Measurements from ENCODE around the gene PHEX.

DNA sequence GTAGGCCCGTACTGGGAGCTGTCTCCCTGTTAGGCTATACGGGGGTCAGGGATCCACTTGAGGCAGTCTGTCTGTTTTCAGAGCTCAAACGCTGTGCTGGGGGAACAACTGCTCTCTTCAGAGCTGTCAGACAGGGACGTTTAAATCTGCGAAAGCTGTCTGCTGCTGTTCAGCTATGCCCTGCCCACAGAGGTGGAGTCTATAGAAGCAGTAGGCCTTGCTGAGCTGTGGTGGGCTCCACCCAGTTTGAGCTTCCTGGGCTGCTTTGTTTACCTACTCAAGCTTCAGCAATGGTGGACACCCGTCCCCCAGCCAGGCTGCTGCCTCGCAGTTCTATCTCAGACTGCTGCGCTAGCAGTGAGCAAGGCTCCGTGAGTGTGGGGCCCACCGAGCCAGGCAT is 27.3 kb upstream of the PHEX start:
- TF ChIP-seq, protein P1, sequence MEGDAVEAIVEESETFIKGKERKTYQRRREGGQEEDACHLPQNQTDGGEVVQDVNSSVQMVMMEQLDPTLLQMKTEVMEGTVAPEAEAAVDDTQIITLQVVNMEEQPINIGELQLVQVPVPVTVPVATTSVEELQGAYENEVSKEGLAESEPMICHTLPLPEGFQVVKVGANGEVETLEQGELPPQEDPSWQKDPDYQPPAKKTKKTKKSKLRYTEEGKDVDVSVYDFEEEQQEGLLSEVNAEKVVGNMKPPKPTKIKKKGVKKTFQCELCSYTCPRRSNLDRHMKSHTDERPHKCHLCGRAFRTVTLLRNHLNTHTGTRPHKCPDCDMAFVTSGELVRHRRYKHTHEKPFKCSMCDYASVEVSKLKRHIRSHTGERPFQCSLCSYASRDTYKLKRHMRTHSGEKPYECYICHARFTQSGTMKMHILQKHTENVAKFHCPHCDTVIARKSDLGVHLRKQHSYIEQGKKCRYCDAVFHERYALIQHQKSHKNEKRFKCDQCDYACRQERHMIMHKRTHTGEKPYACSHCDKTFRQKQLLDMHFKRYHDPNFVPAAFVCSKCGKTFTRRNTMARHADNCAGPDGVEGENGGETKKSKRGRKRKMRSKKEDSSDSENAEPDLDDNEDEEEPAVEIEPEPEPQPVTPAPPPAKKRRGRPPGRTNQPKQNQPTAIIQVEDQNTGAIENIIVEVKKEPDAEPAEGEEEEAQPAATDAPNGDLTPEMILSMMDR (IDR thresholded peaks at IDR 0.05; ENCODE audit: low read depth, low read length, poor library complexity, severe bottlenecking) = no peak
- no peak for TF ChIP-seq EZH2phosphoT487 (IDR thresholded peaks at IDR 0.05; ENCODE audit: borderline replicate concordance, low read length)
